Measurements from ENCODE around the gene LAMTOR5. TPM values are rescaled to one million over a fixed set of nuclear protein-coding genes. Genes with fewer than 3 reads are reported as not detected.
"Not testable (repeated sequence)": the region's sequence is repeated elsewhere in the genome, so short reads cannot be mapped to it uniquely, and the experiment has no call there.

Gene LAMTOR5
- total RNA-seq, 2 donors from 2014 or later = 111 to 117 TPM

GRCh38 chr1:110430901-110431300 lies 23.4 kb upstream of the LAMTOR5 start:
- DNase-seq (no peak), ATAC-seq (no peak)
- intact Hi-C loops (cut with DNase I, micrococcal nuclease) = no loop called here

DNA sequence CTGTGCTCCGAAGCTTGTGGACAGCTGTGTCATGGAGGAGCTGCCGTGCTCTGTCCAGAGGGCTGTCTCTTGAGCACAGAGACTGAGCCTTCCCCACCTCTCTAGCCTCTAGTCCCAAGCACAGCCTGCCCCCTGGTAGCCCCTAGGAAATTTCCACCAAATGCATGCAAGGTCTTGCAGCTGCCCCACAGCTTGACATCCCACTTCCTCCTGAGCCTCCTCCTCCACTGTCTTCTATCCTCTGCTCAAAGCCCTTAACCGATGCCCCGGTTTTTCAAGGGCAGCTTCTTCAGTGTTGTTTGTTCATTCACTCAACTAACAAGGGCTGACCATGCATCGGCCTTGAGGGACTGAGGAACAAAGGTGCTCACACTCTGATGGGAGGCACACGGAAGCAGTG lies 22.9 kb upstream of the LAMTOR5 start:
- intact Hi-C loops (cut with DNase I, micrococcal nuclease) = no loop called here
- DNase-seq (no peak), ATAC-seq (no peak)

GRCh38 chr1:110428946-110429345 lies 21.5 kb upstream of the LAMTOR5 start:
- intact Hi-C loops (cut with DNase I, micrococcal nuclease) = no loop called here
- DNase-seq (no peak), ATAC-seq (no peak)

- ATAC-seq (no peak), DNase-seq (no peak)
- intact Hi-C loops (cut with DNase I, micrococcal nuclease) = no loop called here
Observed at GRCh38 chr1:110426854-110427253, 19.4 kb upstream of the LAMTOR5 start.

DNA sequence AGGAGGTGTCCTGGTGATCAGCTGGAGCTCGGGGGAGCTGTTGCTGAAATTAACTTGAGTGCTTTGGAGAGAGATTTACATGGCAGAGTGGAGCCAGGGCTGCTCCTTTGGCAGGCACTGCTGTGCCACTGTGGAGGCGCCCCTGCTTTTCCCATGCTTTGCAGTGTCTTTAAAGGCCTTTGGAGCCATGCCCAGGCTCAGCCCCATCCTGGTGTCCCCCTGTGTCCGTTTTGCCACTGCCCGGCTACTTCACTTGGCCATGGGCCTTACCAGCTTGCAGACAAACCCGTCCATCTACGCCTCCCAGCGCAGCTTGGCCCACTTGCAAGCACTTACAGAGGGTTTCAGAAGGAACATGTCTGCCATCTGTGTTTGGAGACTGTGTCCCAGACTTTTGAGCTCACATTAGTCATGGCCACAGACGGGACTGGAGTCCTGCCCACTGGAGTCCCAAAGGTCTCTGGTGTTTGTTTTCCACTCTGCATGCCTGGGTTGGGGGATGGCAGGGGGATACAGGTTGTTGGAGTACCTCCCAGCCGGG lies 18.2 kb upstream of the LAMTOR5 start:
- intact Hi-C loops (cut with DNase I, micrococcal nuclease) = no loop called here
- DNase-seq (no peak), ATAC-seq (no peak)

DNA sequence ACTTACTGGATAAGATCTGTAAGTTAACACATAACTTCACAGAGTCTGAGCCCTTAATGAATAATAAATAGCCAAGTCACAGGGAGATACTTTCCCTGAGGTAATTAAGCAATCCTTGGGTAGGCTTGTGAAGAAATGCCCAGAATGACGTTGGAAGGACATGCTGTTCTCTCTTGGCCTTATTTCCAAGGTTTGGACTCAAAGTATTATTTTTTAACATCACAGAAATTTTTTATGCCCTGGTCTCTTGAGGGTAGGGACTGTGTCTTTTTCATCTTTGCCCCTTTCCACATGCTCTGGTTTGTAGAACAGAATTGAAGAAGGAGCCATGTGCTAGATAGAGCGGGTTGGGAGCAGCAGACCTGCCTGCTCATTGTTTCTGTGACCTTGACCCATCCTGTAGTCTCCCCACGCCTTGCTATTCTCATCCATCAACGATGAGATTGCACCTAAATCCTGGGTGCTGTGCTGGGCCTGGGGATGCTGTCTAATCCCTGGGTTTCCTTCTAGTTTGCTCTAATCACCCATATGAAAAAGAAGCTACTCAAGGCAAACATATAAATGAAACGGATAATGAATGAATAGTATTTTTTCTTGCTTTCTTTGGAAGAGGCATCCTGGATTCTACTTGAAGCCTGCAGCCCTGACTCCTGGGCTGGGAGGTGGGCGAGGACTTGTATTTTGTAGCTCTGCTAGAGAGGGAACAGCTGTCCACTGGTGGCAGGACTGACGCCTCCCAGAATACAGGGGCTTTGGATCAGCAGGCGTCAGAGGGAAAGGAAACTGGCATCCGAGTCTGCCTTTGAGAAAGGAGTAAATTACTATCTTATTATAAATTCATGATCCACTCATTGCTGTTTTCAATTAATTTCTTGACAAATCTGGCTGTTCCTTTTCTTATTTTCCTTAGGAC lies 17.5 kb upstream of the LAMTOR5 start:
- intact Hi-C loops (cut with DNase I, micrococcal nuclease) = no loop called here
- DNase-seq (no peak), ATAC-seq (no peak)

GRCh38 chr1:110420874-110421793 lies 13.6 kb upstream of the LAMTOR5 start:
- intact Hi-C loops (cut with DNase I, micrococcal nuclease) = no loop called here
- no peak for ATAC-seq
- DNase-seq = no peak

DNA sequence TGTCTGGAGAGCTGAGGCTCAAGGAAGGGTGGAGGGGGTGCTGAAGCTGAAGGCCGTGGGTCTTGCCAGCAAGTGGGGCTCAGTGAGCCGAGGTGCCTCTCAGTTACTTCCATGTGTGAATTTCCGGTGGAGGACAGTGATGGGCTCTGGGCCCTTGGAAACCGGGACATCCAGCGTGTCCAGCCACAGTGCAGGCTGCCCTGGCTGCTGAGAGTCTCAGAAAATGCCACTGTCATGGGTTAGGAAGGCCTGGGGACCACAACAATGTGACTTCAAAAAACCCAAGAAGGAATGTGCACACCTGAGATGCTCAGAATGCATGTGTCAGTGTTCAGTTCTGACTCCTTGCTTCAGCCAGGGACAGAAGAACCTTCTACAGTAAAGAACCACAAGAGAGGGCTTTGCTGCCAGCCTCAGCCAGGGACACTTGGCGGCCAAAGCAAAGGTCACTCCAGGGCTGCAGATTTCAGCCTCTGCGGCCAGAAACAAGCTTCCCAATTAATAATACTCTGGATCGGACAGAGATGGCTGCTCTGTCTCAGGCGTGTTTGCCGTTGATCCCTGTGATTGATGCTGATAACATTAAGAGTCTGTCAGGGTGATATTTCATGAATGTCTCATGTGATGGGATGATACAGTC lies 12.6 kb upstream of the LAMTOR5 start:
- intact Hi-C loops (cut with DNase I, micrococcal nuclease) = no loop called here
- ATAC-seq (no peak), DNase-seq (no peak)

- intact Hi-C loops (cut with DNase I, micrococcal nuclease) = no loop called here
- no peak for ATAC-seq
- no peak for DNase-seq
Observed at GRCh38 chr1:110418729-110419128, 11.2 kb upstream of the LAMTOR5 start.

DNA sequence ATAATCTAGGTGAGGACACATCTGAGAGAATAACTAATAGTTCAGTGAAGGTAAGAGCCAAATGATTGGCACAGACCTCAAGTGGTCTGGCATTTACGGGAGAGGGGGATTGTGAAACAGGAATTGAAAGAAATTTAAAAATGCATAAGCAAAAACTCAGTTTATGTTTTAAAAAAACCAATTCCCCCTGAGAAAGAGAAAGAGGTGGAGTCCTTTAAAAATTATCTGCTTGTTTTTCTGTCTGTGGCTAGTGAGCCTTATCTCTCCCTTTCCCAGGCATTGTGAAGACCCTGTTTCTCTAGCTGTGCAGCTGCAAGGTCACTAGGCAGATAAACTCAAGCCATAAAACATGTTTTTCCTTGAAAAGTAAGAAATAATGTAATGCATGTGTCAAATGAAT lies 5.6 kb upstream of the LAMTOR5 start:
- intact Hi-C loops (cut with DNase I, micrococcal nuclease) = loop anchor here in 1 of 2 donors (5.0 kb wide), 1 partner anchor 49 kb away; no protein-coding TSS in a partner anchor

GRCh38 chr1:110412576-110412975 lies 5.1 kb upstream of the LAMTOR5 start:
- intact Hi-C loops (cut with DNase I, micrococcal nuclease) = loop anchor here in 1 of 2 donors (5.0 kb wide), 1 partner anchor 50 kb away; no protein-coding TSS in a partner anchor
- ATAC-seq (peak; percentile 47), DNase-seq (peak; percentile 42 to 75)

More for the DNA sequence above, 5.6 kb upstream of the LAMTOR5 start:
- not testable (repeated sequence) for ATAC-seq, DNase-seq

- ATAC-seq = no peak
- intact Hi-C loops (cut with DNase I, micrococcal nuclease) = loop anchor here in 1 of 2 donors (5.0 kb wide), 1 partner anchor 51 kb away; no protein-coding TSS in a partner anchor
- no peak for DNase-seq
Observed at GRCh38 chr1:110411173-110411735, 3.8 kb upstream of the LAMTOR5 start.

- ATAC-seq (no peak), DNase-seq (no peak)
- intact Hi-C loops (cut with DNase I, micrococcal nuclease) = no loop called here
Observed at GRCh38 chr1:110409316-110409715, 1.8 kb upstream of the LAMTOR5 start.

DNA sequence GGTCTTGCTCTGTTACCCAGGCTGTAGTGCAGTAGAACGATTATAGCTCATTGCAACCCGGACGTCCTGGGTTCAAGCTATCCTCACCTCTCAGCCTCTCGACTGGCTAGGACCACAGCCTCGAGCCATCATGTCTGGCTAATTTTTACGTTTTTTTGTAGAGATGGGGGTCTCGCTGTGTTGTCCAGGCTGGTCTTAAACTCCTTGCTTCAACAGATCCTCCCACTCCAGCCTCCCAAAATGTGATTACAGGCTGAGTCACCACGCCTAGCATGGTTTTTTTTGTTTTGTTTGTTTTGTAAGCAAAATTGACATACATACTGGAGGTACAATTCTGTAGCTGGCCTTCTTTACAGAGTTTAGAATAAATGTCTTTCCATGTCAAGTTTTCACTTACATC lies 994 bp upstream of the LAMTOR5 start:
- DNase-seq (no peak), ATAC-seq (no peak)
- intact Hi-C loops (cut with DNase I, micrococcal nuclease) = no loop called here

DNA sequence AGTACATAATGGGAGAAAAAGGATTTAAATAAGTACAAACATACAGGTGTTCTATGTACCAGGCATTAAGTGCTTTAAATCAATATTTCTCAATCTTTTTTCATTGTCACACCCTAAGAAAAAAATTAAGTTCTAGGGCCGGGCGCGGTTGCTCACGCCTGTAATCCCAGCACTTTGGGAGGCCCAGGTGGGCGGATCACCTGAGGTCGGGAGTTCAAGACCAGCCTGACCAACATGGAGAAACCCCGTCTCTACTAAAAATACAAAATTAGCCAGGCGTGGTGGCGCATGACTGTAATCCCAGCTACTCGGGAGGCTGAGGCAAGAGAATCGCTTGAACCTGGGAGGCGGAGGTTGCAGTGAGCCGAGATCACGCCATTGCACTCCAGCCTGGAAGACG lies 1.1 kb downstream of the LAMTOR5 start:
- DNase-seq; ATAC-seq; intact Hi-C loops (cut with DNase I, micrococcal nuclease): not testable (repeated sequence)

- ATAC-seq = no peak
- intact Hi-C loops (cut with DNase I, micrococcal nuclease) = no loop called here
- DNase-seq = no peak
Observed at GRCh38 chr1:110404401-110404800, 3.1 kb downstream of the LAMTOR5 start.

DNA sequence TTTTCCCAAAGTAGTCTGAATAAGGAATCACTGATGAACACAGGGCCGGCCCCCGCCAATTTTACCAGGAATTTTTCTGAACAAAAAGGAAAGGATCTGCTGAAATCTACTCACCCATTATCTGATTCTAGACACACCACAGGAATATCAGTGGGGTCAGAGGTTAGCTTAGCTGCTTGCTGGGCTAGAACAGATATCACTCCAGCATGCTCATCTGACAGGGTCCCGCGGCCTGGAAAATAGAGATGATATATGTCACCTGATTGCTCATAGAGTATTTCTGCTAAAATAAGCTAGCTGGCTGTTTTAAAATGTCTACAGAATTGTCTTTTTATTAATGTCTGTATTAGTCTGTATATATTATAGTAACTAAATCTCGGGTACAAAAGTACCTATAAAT lies 3.7 kb downstream of the LAMTOR5 start:
- no peak for ATAC-seq
- intact Hi-C loops (cut with DNase I, micrococcal nuclease) = no loop called here
- no peak for DNase-seq

DNA sequence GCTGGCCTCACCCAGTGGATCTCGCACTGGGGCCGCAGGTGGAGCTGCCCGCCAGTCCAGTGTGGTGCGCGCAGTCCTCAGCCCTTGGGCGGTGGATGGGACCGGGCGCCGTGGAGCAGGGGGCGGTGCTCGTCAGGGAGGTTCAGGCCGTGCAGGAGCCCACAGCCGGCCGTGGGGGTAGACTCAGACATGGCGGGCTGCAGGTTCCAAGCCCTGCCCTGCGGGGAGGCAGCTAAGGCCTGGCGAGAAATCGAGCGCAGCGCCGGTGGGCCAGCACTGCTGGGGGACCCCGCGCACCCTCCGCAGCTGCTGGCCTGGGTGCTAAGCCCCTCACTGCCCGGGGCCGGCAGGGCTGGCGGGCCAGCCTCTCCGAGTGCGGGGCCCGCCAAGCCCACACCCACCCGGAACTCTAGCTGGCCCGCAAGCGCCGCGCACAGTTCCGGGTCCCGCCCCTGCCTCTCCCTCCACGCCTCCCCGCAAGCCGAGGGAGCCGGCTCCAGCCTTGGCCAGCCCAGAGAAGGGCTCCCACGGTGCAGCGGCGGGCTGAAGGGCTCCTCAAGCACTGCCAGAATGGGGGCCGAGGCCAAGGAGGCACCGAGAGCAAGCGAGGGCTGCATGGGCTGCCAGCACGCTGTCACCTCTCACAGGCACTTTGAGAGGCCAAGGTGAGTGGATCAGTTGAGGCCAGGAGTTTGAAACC lies 11.1 kb downstream of the LAMTOR5 start:
- intact Hi-C loops (cut with DNase I, micrococcal nuclease); DNase-seq: not testable (repeated sequence)

More for the DNA sequence above, 11.1 kb downstream of the LAMTOR5 start:
- not testable (repeated sequence) for ATAC-seq
